Neural cell (in vitro differentiated cells): ENCODE data around the gene LRRC8D. TPM values are rescaled to one million over a fixed set of nuclear protein-coding genes. Genes with fewer than 3 reads are reported as not detected.

Experiments
- H2AFZ ChIP-seq: fragments of 200-600, 300-800 bp; sonication (generic), shearing (Covaris generic); 2 replicates; pipeline ENCODE4 v1.6.0; 2014; ENCODE audit warnings: low read depth, mild to moderate bottlenecking, antibody characterized with exemption, low read length, moderate library complexity
- H3F3A ChIP-seq: fragments of 200-600 bp; shearing (Covaris generic); 2 replicates; pipeline ENCODE4 v1.6.1; 2016; ENCODE audit warnings: mild to moderate bottlenecking, moderate library complexity, mixed read lengths, antibody characterized with exemption, low read length; ENCODE audit not compliant: insufficient read depth, poor library complexity, severe bottlenecking
- H3K27ac ChIP-seq: fragments of 200-600, 300-800 bp; sonication (generic), shearing (Covaris generic); 2 replicates; pipeline ENCODE4 v1.5.1; 2014; ENCODE audit warnings: mild to moderate bottlenecking, low read length, moderate library complexity
- H3K27me3 ChIP-seq: fragments of 300-800, 200-600 bp; sonication (generic), shearing (Covaris generic); 2 replicates; pipeline ENCODE4 v1.6.0; 2014; ENCODE audit warnings: mild to moderate bottlenecking, low read depth, low read length, moderate library complexity; ENCODE audit not compliant: insufficient read depth
- H3K36me3 ChIP-seq: fragments of 300-800, 200-600 bp; sonication (generic), shearing (Covaris generic); 2 replicates; pipeline ENCODE4 v1.5.1; 2014; ENCODE audit warnings: mild to moderate bottlenecking, antibody characterized with exemption, low read length, moderate library complexity; ENCODE audit not compliant: insufficient read depth
- H3K4me2 ChIP-seq: fragments of 300-800, 200-600 bp; sonication (generic), shearing (Covaris generic); 2 replicates; pipeline ENCODE4 v1.6.0; 2014; ENCODE audit warnings: mild to moderate bottlenecking, low read length
- H3K4me3 ChIP-seq: fragments of 300-800, 200-600 bp; sonication (generic), shearing (Covaris generic); 2 replicates; pipeline ENCODE4 v1.5.1; 2014; ENCODE audit warnings: mild to moderate bottlenecking, low read length, moderate library complexity
- H3K79me2 ChIP-seq: fragments of 200-600 bp; shearing (Covaris generic); replicated peaks from 2 replicates; pipeline ENCODE4 v1.6.0; 2014; ENCODE audit warnings: mild to moderate bottlenecking, low read length, moderate library complexity; ENCODE audit not compliant: insufficient read depth
- H3K9ac ChIP-seq: fragments of 300-800, 200-600 bp; sonication (generic), shearing (Covaris generic); 2 replicates; pipeline ENCODE4 v1.6.1; 2016; ENCODE audit warnings: mild to moderate bottlenecking, low read length, mixed read lengths
- H3K9me2 ChIP-seq: fragments of 200-600 bp; shearing (Covaris generic); 2 replicates; pipeline ENCODE4 v1.6.1; 2016; ENCODE audit warnings: mild to moderate bottlenecking, low read length, mixed read lengths; ENCODE audit not compliant: insufficient read depth
- H3K9me3 ChIP-seq: fragments of 200-600, 300-800 bp; sonication (generic), shearing (Covaris generic); 2 replicates; pipeline ENCODE4 v1.6.1; 2016; ENCODE audit warnings: mild to moderate bottlenecking, mixed run types, low read length, moderate library complexity, mixed read lengths
- H4K20me1 ChIP-seq: fragments of 200-600 bp; shearing (Covaris generic); 2 replicates; pipeline ENCODE4 v1.6.1; 2016; ENCODE audit warnings: mild to moderate bottlenecking, mixed run types; ENCODE audit not compliant: insufficient read depth
- EP300 ChIP-seq: fragments of 450-650 bp; conservative IDR thresholded peaks from 2 replicates; pipeline ENCODE4 v1.6.1; 2014; ENCODE audit warnings: antibody characterized with exemption, mild to moderate bottlenecking, moderate library complexity; ENCODE audit not compliant: poor library complexity, severe bottlenecking
- EZH2 ChIP-seq: fragments of 200-600, 300-800 bp; shearing (Covaris generic), sonication (generic); IDR thresholded peaks from 2 replicates; pipeline ENCODE4 v1.6.1; 2014; ENCODE audit warnings: antibody characterized with exemption, low read length, borderline replicate concordance, mild to moderate bottlenecking; ENCODE audit not compliant: insufficient read depth, poor library complexity, severe bottlenecking
- MXI1 ChIP-seq: fragments of 450-650 bp; conservative IDR thresholded peaks from 2 replicates; pipeline ENCODE4 v1.6.1; 2014; ENCODE audit warnings: antibody characterized with exemption, mild to moderate bottlenecking; ENCODE audit not compliant: poor library complexity, severe bottlenecking
- POLR2AphosphoS5 ChIP-seq: IDR thresholded peaks from 2 replicates; pipeline ENCODE4 v1.6.1; 2012
- RAD21 ChIP-seq: fragments of 450-650 bp; conservative IDR thresholded peaks from 2 replicates; pipeline ENCODE4 v1.6.1; 2014; ENCODE audit warnings: antibody characterized with exemption, mild to moderate bottlenecking, moderate library complexity
- REST ChIP-seq: IDR thresholded peaks from 2 replicates; pipeline ENCODE4 v1.6.1; 2012; ENCODE audit warnings: borderline replicate concordance
- SMC3 ChIP-seq: fragments of 450-650 bp; conservative IDR thresholded peaks from 2 replicates; pipeline ENCODE4 v1.6.1; 2014; ENCODE audit warnings: antibody characterized with exemption, mild to moderate bottlenecking, moderate library complexity; ENCODE audit not compliant: poor library complexity
- TAF1 ChIP-seq: IDR thresholded peaks from 2 replicates; pipeline ENCODE4 v1.6.1; 2012; ENCODE audit warnings: low read depth
- polyA plus RNA-seq: library from polyadenylated mRNA; depleted of rRNA; stranded (reverse); fragments of >200 nt; gene quantifications from 2 replicates; pipeline ENCODE4 v1.2.3, GENCODE V29; 2014
- TF ChIP-seq, protein P1 (sequence below): fragments of 450-650 bp; IDR thresholded peaks from 2 replicates; pipeline ENCODE4 v1.5.1; 2014; ENCODE audit warnings: antibody characterized with exemption, mild to moderate bottlenecking, moderate library complexity; ENCODE audit not compliant: poor library complexity, severe bottlenecking

Gene LRRC8D
- polyA plus RNA-seq, 1 donor from 2014 or later: 43.7 TPM

DNA sequence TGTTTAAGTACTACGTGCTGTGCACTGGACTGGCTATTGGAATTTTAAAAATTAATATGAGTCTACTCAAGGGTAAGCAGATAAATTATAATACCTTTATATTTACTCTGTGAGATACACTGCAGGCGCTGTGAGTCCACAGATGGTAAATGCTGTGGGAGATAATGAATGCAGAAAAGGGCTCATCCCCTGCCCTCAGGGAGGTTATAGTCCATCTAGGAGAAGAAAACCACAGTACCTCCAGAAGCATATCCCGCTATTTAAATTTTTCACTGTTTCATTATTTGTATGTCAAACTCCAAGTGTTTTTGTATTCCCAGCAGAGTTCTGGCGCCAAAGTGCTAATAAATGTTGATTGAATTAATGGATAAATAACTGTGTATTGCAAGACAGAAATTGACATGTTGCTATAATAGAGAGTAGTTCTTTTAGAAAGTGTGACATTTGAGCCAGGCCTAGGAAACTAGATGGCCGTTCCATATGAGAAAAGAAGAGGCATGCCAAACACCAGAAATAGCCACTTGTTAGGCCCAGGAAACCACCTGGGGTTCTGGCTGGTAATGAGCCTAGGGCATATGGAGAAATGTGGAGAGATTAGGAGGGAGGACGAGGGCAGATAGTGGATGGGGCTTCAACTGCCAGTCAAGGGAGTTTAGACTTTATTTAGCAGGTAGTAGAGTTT is 61.7 kb downstream of the LRRC8D start:
- peaks cover 7% of the 10 kb centered on the region for H3K36me3 ChIP-seq
- no peak overlapping the region for H3K27ac ChIP-seq
- H4K20me1 ChIP-seq: no peaks in the 10 kb centered on the region
- no peak overlapping the region for H3K4me2 ChIP-seq
- H3F3A ChIP-seq: no peaks in the 10 kb centered on the region
- no peak overlapping the region for H3K9ac ChIP-seq
- no peak for TF ChIP-seq SMC3
- no peak for TF ChIP-seq EP300
- H3K79me2 ChIP-seq: no peaks in the 10 kb centered on the region
- H3K9me3 ChIP-seq: no peaks in the 10 kb centered on the region
- H3K27me3 ChIP-seq: no peaks in the 10 kb centered on the region
- H3K4me3 ChIP-seq: no peak overlapping the region
- H3K9me2 ChIP-seq: no peaks in the 10 kb centered on the region
- H2AFZ ChIP-seq: no peak overlapping the region

GRCh38 chr1:89883030-89883379 is 62.2 kb downstream of the LRRC8D start:
- H2AFZ ChIP-seq: no peak overlapping the region
- H3K79me2 ChIP-seq: no peaks in the 10 kb centered on the region
- H3K27ac ChIP-seq: no peak overlapping the region
- H3K9ac ChIP-seq: no peak overlapping the region
- H3K9me2 ChIP-seq: no peaks in the 10 kb centered on the region
- TF ChIP-seq MXI1 (no peak), SMC3 (no peak), RAD21 (no peak), REST (no peak), EZH2 (no peak), EP300 (no peak), POLR2AphosphoS5 (no peak), TAF1 (no peak)
- TF ChIP-seq, protein P1, sequence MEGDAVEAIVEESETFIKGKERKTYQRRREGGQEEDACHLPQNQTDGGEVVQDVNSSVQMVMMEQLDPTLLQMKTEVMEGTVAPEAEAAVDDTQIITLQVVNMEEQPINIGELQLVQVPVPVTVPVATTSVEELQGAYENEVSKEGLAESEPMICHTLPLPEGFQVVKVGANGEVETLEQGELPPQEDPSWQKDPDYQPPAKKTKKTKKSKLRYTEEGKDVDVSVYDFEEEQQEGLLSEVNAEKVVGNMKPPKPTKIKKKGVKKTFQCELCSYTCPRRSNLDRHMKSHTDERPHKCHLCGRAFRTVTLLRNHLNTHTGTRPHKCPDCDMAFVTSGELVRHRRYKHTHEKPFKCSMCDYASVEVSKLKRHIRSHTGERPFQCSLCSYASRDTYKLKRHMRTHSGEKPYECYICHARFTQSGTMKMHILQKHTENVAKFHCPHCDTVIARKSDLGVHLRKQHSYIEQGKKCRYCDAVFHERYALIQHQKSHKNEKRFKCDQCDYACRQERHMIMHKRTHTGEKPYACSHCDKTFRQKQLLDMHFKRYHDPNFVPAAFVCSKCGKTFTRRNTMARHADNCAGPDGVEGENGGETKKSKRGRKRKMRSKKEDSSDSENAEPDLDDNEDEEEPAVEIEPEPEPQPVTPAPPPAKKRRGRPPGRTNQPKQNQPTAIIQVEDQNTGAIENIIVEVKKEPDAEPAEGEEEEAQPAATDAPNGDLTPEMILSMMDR: no peak
- H3K4me3 ChIP-seq: no peak overlapping the region
- no peaks in the 10 kb centered on the region for H3F3A ChIP-seq
- H3K4me2 ChIP-seq: no peak overlapping the region
- no peaks in the 10 kb centered on the region for H4K20me1 ChIP-seq
- peaks cover 7% of the 10 kb centered on the region for H3K36me3 ChIP-seq
- H3K9me3 ChIP-seq: no peaks in the 10 kb centered on the region
- no peaks in the 10 kb centered on the region for H3K27me3 ChIP-seq
